Right ventricle myocardium inferior (tissue), 1 donor: ENCODE results near the gene GREM2. TPM values are rescaled to one million over a fixed set of nuclear protein-coding genes. Genes with fewer than 3 reads are reported as not detected.

Experiments
- ATAC-seq: fragments of 200-7000 bp; cut with Tn5 transposase; one replicate; pipeline ENCODE4 v1.9.1; 2020; ENCODE audit warnings: mild to moderate bottlenecking, moderate library complexity
- DNase-seq: peaks from one replicate; pipeline ENCODE4 v3.0.0; 2021; ENCODE audit errors: missing footprints
- intact Hi-C: fragments of 100-400 bp; cut with DNase I; formaldehyde crosslinking; loops from one replicate; pipeline ENCODE4 v1.11.0; 2022
- total RNA-seq: library from RNA; stranded (reverse); fragmentation: NEBNext Ultra II Directional; extraction: Animal tissue kit (Norgen Biotek cat#: 25700); gene quantifications from one replicate; pipeline ENCODE4 v1.2.1, GENCODE V29; 2021
- donor health status: DM: no; HTN: yes; CAD: no; lungs with severe emphysema.

GREM2 gene
- total RNA-seq, 1 donor from 2014 or later = not detected

GRCh38 chr1:240613356-240614142 is 1.6 kb upstream of the GREM2 start:
- DNase-seq (no peak), ATAC-seq (no peak)
- intact Hi-C loops = no loop called here

- DNase-seq (no peak), ATAC-seq (no peak)
- intact Hi-C loops = no loop called here
Measured at GRCh38 chr1:240612811-240613210, 856 bp upstream of the GREM2 start.

- ATAC-seq (no peak), DNase-seq (no peak)
- intact Hi-C loops = no loop called here
Measured at GRCh38 chr1:240611228-240611618, 732 bp downstream of the GREM2 start.

- ATAC-seq (no peak), DNase-seq (no peak)
- intact Hi-C loops = no loop called here
Measured at GRCh38 chr1:240610636-240611035, 1.3 kb downstream of the GREM2 start.

- ATAC-seq (no peak), DNase-seq (no peak)
- intact Hi-C loops = no loop called here
Measured at GRCh38 chr1:240609527-240610060, 2.4 kb downstream of the GREM2 start.

- intact Hi-C loops = no loop called here
- ATAC-seq = no peak
- no peak for DNase-seq
Measured at GRCh38 chr1:240608707-240609106, 3.2 kb downstream of the GREM2 start.

- intact Hi-C loops = no loop called here
- ATAC-seq (no peak), DNase-seq (no peak)
Measured at GRCh38 chr1:240607006-240607405, 4.9 kb downstream of the GREM2 start.

GRCh38 chr1:240602189-240602588 is 9.8 kb downstream of the GREM2 start:
- no peak for ATAC-seq
- DNase-seq = no peak
- intact Hi-C loops = no loop called here

GRCh38 chr1:240599830-240600229 is 12.1 kb downstream of the GREM2 start:
- intact Hi-C loops = no loop called here
- DNase-seq (no peak), ATAC-seq (no peak)

GRCh38 chr1:240599299-240599698 is 12.7 kb downstream of the GREM2 start:
- intact Hi-C loops = no loop called here
- DNase-seq (no peak), ATAC-seq (no peak)

- DNase-seq (no peak), ATAC-seq (no peak)
- intact Hi-C loops = no loop called here
Measured at GRCh38 chr1:240598216-240599001, 13.5 kb downstream of the GREM2 start.

- DNase-seq (no peak), ATAC-seq (no peak)
- intact Hi-C loops = no loop called here
Measured at GRCh38 chr1:240597153-240597745, 14.7 kb downstream of the GREM2 start.

GRCh38 chr1:240595476-240595875 is 16.5 kb downstream of the GREM2 start:
- DNase-seq = no peak
- intact Hi-C loops = no loop called here
- ATAC-seq = no peak

GRCh38 chr1:240591564-240591963 is 20.4 kb downstream of the GREM2 start:
- DNase-seq = no peak
- ATAC-seq = no peak
- intact Hi-C loops = no loop called here

- ATAC-seq (no peak), DNase-seq (no peak)
- intact Hi-C loops = no loop called here
Measured at GRCh38 chr1:240591078-240591477, 20.9 kb downstream of the GREM2 start.

GRCh38 chr1:240589585-240590110 is 22.3 kb downstream of the GREM2 start:
- intact Hi-C loops = no loop called here
- ATAC-seq (no peak), DNase-seq (no peak)

GRCh38 chr1:240586006-240586405 is 25.9 kb downstream of the GREM2 start:
- intact Hi-C loops = no loop called here
- no peak for DNase-seq
- ATAC-seq = no peak

GRCh38 chr1:240582953-240583352 is 29.0 kb downstream of the GREM2 start:
- intact Hi-C loops = no loop called here
- ATAC-seq (no peak), DNase-seq (no peak)

- intact Hi-C loops = no loop called here
- no peak for DNase-seq
- no peak for ATAC-seq
Measured at GRCh38 chr1:240579511-240579910, 32.4 kb downstream of the GREM2 start.
